Astrocyte (in vitro differentiated cells and primary cell): ENCODE results near the gene S100A3.
"Not testable (repeated sequence)": the region's sequence is repeated elsewhere in the genome, so short reads cannot be mapped to it uniquely, and the experiment has no call there.

Experiments
- CTCF ChIP-seq: IDR thresholded peaks from 2 replicates; pipeline ENCODE4 v1.5.1; 2011; ENCODE audit warnings: low read depth, mild to moderate bottlenecking, inconsistent platforms, low read length, moderate library complexity; ENCODE audit not compliant: insufficient read depth
- EZH2 ChIP-seq: IDR thresholded peaks from 2 replicates; pipeline ENCODE4 v1.6.1; 2012; ENCODE audit warnings: mild to moderate bottlenecking, low read length, inconsistent platforms; ENCODE audit not compliant: insufficient read depth

DNA sequence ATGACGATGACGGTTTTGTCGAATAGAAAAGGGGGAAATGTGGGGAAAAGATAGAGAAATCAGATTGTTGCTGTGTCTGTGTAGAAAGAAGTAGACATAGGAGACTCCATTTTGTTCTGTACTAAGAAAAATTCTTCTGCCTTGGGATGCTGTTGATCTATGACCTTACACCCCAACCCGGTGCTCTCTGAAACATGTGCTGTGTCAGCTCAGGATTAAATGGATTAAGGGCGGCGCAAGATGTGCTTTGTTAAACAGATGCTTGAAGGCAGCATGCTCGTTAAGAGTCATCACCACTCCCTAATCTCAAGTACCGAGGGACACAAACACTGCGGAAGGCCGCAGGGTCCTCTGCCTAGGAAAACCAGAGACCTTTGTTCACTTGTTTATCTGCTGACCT is 26.4 kb upstream of the S100A3 start:
- not testable (repeated sequence) for TF ChIP-seq CTCF, EZH2
